Mammary epithelial cell (primary cell): ENCODE data around the gene MGARP.

ENCODE experiments used
- CTCF ChIP-seq, 2 donors: IDR thresholded peaks in 1 of 2; conservative IDR thresholded peaks in 1 of 2; 2 replicates each; pipeline ENCODE4 v1.5.1; 2011 to 2012; ENCODE audit warnings: inconsistent platforms in 2 of 2, low read length in 2 of 2, mild to moderate bottlenecking in 2 of 2, control low read depth in 1 of 2, low read depth in 1 of 2; ENCODE audit not compliant: insufficient read depth in 1 of 2; ENCODE audit errors: extremely low read depth in 1 of 2
- EZH2 ChIP-seq: IDR thresholded peaks from 2 replicates; pipeline ENCODE4 v1.6.1; 2012; ENCODE audit warnings: low read length, inconsistent platforms, borderline replicate concordance

GRCh38 chr4:139256349-139256748, 23.7 kb downstream of the MGARP start:
- TF ChIP-seq CTCF (conservative IDR thresholded peaks at IDR 0.05 in 1 of 2, IDR thresholded peaks at IDR 0.05 in 1 of 2; ENCODE audit: extremely low read depth in 1 of 2, insufficient read depth in 1 of 2, low read depth in 1 of 2, low read length in 2 of 2) (no peak), EZH2 (no peak)
